ENCODE data around the gene RMRP.

Gene RMRP

DNA sequence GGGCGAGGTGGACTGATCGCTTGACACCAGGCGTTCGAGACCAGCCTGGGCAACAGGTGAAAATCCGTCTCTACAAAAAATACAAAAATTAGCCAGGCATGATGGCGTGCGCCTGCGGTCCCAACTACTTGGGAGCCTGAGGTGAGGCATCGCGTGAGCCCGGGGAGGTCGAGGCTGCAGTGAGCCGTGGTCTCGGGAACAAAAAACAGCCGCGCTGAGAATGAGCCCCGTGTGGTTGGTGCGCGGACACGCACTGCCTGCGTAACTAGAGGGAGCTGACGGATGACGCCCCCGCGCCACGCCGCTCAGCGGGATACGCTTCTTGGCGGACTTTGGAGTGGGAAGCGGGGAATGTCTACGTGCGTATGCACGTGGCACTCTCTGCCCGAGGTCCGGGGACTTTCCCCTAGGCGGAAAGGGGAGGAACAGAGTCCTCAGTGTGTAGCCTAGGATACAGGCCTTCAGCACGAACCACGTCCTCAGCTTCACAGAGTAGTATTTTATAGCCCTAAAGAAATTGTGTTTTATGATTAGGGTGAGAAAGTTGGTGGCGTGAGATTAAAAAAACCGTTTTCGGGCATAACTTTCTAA lies at the start of gene RMRP:
Gene RMRP, minus strand, starts transcription at position 474 of the 591 bp plus-strand sequence.
- DNase-seq (ENCODE audit: low read depth, low spot score) = peak; percentile 97
- H3K27ac ChIP-seq = peak within 1 kb of the TSS; percentile 86

DNA sequence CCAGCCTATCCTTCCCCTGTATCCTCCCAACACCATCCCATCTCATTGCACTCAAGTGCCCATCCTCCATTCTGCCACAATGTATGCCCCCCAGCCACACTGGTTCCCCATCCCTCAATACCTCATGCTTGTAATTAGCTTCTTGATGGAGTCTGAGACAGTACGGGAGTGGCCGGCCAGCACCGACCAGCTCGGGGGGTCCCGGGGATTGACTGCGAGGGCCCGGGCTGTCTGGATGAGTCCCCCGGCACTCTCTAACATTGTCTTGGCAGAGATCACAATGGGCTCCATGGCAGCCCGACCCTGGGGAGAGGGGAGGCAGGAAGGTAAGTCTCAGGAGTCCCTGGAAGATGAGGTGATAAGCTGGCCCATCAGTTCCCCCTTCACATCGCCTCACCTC lies 49.1 kb upstream of the RMRP start:
- DNase-seq (ENCODE audit: low read depth, low spot score) = no peak
- H3K27ac ChIP-seq = no peak overlapping the region

DNA sequence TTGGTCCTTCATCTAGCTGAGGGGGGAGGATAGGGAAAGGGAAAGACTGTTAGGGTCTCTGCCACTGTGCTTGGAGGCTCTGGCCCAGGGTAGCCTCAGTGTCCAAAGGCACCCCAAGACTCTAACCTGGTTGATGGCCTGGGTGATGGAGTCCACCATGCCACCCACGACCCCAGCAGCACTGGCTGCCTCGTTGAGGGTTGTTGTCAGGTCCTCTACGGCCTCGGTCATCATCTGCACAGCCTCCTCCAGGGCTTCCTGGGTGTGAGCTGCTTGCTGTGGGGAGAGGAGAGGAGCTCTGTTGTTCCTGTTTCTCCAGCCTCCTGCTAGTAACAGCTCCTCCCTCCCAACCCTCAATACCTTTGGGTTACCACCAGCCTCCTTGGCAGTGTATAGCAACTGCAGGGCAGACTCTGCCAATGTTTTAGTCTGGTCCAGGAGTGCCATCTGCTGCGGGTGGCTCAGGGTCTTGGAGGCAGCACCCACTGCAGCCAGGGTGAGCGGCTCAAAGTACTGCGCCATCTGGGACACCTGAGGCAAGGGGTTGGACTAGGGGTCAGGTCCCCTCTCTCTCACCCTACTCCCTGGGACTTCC lies 48.1 kb upstream of the RMRP start:
- DNase-seq (ENCODE audit: low read depth, low spot score) = no peak
- H3K27ac ChIP-seq = no peak overlapping the region

GRCh38 chr9:35705372-35705771 lies 47.6 kb upstream of the RMRP start:
- DNase-seq (ENCODE audit: low read depth, low spot score) = no peak
- H3K27ac ChIP-seq = no peak overlapping the region

DNA sequence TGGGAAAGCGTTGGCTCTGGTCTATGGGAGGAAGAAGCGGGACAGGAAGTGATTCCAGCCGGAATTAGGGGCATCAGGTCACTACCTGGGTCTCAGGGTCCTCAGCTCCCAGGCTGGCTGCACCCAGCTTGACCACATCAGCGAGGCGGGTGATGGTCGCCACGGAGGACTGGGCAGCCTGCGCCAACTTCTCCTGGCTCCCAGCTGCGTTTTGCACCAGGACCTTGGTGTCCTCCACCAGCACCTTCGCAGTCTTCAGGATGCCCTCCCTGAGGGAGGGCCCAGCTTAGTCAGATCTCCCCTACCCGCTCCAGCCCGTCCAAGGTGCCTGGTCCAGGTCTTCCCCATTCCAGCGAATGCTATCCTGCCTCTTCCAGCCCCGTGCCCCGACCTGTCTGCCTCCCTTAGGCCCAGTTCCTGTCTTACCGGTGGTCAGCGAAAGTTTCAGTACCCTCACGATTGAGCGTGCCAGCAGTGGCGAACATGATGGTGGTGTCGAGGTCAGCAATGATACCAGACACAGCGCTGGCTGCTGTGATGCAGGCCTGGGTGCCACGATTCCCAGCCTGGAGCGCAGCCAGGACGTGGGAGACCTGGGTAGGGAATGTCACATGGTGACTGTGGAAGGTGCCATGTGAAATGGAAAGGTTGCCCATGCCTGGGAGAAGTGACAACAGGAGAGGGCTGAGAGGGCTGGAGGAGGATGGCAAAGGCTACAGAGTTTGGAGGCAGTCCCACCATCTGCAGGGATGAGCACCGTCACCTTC lies 46.3 kb upstream of the RMRP start:
- DNase-seq (ENCODE audit: low read depth, low spot score) = no peak
- H3K27ac ChIP-seq = no peak overlapping the region

GRCh38 chr9:35702696-35703095 lies 44.9 kb upstream of the RMRP start:
- no peak overlapping the region for H3K27ac ChIP-seq
- DNase-seq (ENCODE audit: low read depth, low spot score) = no peak

DNA sequence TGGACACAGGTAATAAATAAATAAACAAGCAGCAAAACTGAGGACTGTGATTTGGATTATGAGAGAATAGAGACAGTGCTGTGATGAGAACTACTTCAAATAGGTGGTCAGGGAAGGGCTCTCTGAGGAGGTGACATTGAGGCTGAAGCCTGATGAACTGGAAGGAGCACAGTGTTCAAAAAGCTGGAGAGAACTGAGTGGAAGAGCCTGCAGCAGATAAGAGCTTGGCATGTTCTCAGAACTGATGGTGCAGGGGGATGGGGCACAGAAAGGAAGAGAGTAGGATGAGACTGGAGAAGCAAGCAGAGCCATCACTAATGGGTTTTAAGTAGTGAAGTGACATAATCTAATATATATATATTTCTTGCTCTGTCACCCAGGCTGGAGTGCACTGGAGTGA lies 43.1 kb upstream of the RMRP start:
- no peak for DNase-seq (ENCODE audit: low read depth, low spot score)
- no peak overlapping the region for H3K27ac ChIP-seq

DNA sequence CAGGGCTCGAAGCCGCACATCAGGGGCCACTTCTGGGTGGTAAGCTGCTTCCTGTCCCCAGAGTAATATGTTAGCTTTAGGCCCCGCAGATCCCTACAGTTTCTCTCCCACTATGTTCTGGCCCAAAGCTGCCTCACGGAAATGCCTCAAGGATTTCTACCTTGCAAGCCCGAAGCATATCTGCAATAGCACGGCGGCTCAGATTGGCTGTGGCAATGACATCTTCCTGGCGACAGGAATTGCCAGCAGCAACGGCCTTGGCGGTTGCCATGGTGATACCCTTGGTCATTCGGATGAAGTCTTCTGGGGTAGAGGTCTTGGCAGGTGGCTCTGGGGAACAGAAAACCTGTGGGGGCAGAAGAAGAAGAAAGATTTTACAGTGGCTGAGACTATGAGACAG lies 42.2 kb upstream of the RMRP start:
- no peak overlapping the region for H3K27ac ChIP-seq
- no peak for DNase-seq (ENCODE audit: low read depth, low spot score)

DNA sequence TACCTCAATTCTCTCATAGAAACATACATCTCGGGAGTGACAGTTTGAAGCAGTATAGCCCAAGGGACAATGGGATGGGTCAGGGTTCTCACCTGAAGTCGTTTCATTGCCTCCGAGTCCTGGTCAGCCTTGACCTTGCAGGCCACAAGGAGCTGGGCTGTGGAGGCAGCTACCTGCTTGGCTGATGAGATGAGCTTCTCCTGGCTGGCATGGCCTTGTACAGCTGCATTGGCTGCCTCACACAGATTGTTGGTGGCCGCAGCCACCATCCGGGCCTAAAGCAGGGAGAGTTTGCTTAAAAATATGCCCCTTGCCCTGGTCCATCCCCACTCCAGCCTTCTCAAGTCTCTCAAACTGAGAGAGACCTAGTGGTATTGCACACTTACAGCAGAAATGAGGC lies 40.4 kb upstream of the RMRP start:
- no peak for DNase-seq (ENCODE audit: low read depth, low spot score)
- no peak overlapping the region for H3K27ac ChIP-seq

DNA sequence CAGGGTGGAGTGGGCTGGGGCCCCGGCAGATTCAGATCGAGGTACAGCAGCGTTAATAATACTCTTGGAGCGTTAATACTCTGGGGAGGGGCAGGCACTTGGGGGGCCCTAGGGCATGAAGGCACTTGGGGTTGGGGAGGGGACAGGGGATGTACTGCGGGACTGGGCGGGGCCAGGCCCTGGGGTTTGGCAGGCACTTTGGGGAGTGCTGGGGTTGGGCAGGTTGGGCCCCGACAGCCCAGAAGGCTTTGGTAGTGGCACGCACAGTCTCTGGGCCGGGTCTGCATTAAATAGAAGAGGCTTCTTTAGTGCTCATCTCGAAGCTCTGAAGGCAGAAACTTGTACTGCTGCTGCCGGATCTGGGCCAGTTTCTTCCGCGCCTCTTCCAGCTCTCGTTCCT lies 39.7 kb upstream of the RMRP start:
- no peak overlapping the region for H3K27ac ChIP-seq
- no peak for DNase-seq (ENCODE audit: low read depth, low spot score)

GRCh38 chr9:35696520-35697215 lies 38.8 kb upstream of the RMRP start:
- DNase-seq (ENCODE audit: low read depth, low spot score) = no peak
- no peak overlapping the region for H3K27ac ChIP-seq

DNA sequence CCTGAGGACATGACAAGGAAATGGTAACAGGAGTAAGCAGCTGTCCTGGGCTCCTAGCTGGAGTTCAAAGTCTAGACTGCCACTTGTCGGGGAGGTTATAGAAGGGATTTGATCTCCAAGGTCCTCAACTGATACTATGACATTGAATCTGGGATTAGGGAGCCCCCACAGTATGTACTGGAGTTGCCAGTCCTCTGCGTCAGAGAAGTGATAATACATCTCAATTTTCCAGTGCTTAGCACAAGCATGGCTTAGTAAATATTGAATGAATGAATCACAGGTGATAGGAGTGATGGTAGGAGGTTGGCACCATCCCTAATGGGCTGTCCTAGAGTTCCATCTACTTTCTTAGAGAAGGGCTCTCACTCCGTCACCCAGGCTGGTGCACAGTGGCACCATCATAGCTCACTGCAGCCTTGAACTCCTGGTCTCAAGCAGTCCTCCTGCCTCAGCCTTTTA lies 38.2 kb upstream of the RMRP start:
- no peak overlapping the region for H3K27ac ChIP-seq
- DNase-seq (ENCODE audit: low read depth, low spot score) = no peak

DNA sequence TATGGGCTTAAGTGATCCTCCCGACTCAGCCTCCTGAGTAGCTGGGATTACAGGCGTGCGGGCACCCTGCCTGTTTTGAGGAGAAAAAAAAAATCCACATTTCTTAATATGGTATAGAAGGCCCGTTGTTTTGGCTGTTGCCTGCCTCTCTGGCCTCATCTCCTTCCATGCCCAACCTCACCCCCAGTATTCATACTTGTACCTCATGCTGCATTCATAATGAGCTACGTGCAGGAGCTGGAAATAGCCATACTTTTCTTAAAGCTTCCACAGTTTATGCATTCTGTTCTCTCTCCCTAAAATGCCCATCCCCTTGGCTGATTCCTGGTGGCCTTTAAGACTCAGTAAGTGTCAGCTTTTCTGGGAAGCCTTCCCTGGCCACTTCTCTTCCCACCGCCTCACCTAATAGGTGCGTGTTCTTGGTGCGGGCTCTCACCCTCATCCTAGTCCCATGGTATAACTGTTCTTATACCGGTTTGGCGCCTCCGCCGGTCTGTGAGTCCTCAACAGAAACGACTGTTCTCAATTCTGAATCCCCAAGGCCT lies 34.0 kb upstream of the RMRP start:
- H3K27ac ChIP-seq = no peak overlapping the region
- DNase-seq (ENCODE audit: low read depth, low spot score) = no peak

GRCh38 chr9:35691334-35691650 lies 33.5 kb upstream of the RMRP start:
- H3K27ac ChIP-seq = peak overlapping the region; percentile 73

DNA sequence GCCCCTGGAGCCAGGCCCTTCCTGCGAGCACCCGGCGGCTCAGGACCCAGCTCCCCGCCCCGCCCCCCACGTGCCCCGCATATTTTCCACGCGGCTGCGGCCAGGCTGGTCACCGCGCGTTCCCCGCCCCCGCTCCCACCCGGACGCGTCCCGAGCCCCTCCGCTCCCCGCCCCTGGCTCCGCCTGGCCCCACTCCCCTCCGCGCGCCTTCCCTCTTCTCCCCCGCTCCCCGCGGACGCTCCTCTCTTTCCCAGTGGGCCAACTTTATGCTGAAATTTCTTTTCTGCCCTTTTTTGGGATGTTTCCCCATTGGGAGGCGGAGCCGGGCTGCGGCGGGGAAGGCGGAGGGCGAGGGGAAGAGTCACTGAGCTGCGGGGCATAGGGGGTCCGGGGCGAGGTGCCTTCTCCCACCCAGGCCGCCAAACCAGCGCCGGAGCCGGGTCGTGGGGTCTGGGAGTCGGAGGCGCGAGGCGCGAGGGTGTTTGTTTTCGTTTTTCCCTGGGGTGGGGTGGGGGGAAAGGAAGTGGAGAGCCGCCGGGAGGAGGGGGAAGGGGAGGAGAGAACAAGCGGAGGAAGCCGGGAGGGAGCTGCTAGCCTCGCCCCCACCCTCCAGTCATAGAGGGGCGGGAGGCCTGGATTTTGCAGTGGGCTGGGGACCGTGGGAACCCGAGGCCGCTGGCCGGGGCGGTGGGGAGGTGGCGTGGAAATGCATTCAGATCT lies 33.0 kb upstream of the RMRP start:
- peak overlapping the region; percentile 73 for H3K27ac ChIP-seq
- no peak for DNase-seq (ENCODE audit: low read depth, low spot score)

More at GRCh38 chr9:35691334-35691650, 33.5 kb upstream of the RMRP start:
- DNase-seq (ENCODE audit: low read depth, low spot score) = no peak

DNA sequence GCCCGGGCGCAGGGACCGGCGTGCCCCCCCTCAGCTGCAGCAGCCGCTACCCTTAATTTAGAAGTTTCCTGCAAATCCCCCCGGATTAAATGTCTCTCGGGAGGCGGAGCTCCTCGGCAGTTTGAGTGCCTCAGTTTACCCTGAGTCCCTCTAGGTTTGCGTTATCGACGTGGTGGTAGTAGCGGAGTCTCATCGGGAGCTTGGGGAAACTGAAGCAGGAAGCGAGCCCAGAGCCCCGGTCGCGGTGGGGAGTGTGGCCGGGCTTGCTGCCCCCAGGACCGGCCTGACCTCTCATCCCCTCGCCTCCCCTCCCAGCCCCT lies 32.4 kb upstream of the RMRP start:
- H3K27ac ChIP-seq = peak overlapping the region; percentile 73
- DNase-seq (ENCODE audit: low read depth, low spot score) = no peak

GRCh38 chr9:35689542-35690293 lies 31.9 kb upstream of the RMRP start, which contains the start of gene TPM2:
TPM2 (minus strand) TSS chr9:35689925; CDS start chr9:35689817, 108 bp downstream.
- DNase-seq (ENCODE audit: low read depth, low spot score) = no peak
- peak within 1 kb of the TSS; percentile 73 for H3K27ac ChIP-seq

- peak overlapping the region; percentile 73 for H3K27ac ChIP-seq
- peak; percentile 33 for DNase-seq (ENCODE audit: low read depth, low spot score)
Measured at GRCh38 chr9:35688558-35689541, 31.0 kb upstream of the RMRP start.
